Measurements from ENCODE around the gene LRRC1.

- no peak for TF ChIP-seq EZH2 (IDR thresholded peaks at IDR 0.05)
- no peak for TF ChIP-seq POLR2AphosphoS5 (IDR thresholded peaks at IDR 0.05; ENCODE audit: borderline replicate concordance, low read depth, low read length)
- TF ChIP-seq FOXP2 (optimal IDR thresholded peaks at IDR 0.05; ENCODE audit: control extremely low read depth, extremely low read length, insufficient read depth) = no peak
Observed at GRCh38 chr6:53831081-53831869, 36.5 kb downstream of the LRRC1 start.

All from SK-N-MC (cell line).